T-helper 2 cell (primary cell): ENCODE results near the gene ADAMTS9.
A peak's percentile ranks its signal among the peaks of the same experiment; 100 is the strongest.
"Not testable (repeated sequence)": the region's sequence is repeated elsewhere in the genome, so short reads cannot be mapped to it uniquely, and the experiment has no call there.

ENCODE experiments used
- DNase-seq, 5 experiments: peaks; one replicate each; pipeline versions ENCODE4 v3.0.0 to v3.0.0-alpha.2; 2012 to 2022

Gene ADAMTS9

GRCh38 chr3:64566859-64567258, 120.9 kb downstream of the ADAMTS9 start:
- no peak for DNase-seq

GRCh38 chr3:64563751-64564150, 124.0 kb downstream of the ADAMTS9 start:
- no peak for DNase-seq

GRCh38 chr3:64561868-64562267, 125.9 kb downstream of the ADAMTS9 start:
- DNase-seq: no peak

- no peak for DNase-seq
Observed at GRCh38 chr3:64561325-64561843, 126.4 kb downstream of the ADAMTS9 start.

GRCh38 chr3:64560791-64561190, 127.0 kb downstream of the ADAMTS9 start:
- DNase-seq: no peak

- DNase-seq: no peak
Observed at GRCh38 chr3:64559588-64559987, 128.2 kb downstream of the ADAMTS9 start.

- DNase-seq: no peak
Observed at GRCh38 chr3:64556046-64556445, 131.8 kb downstream of the ADAMTS9 start.

GRCh38 chr3:64555351-64555750, 132.4 kb downstream of the ADAMTS9 start:
- no peak for DNase-seq

- no peak for DNase-seq
Observed at GRCh38 chr3:64554096-64554920, 133.5 kb downstream of the ADAMTS9 start.

GRCh38 chr3:64552966-64553365, 134.8 kb downstream of the ADAMTS9 start:
- no peak for DNase-seq

- DNase-seq: no peak
Observed at GRCh38 chr3:64552160-64552559, 135.6 kb downstream of the ADAMTS9 start.

- no peak for DNase-seq
Observed at GRCh38 chr3:64551697-64552096, 136.1 kb downstream of the ADAMTS9 start.

GRCh38 chr3:64550745-64551144, 137.1 kb downstream of the ADAMTS9 start:
- no peak for DNase-seq

- no peak for DNase-seq
Observed at GRCh38 chr3:64549869-64550268, 137.9 kb downstream of the ADAMTS9 start.

- DNase-seq: no peak
Observed at GRCh38 chr3:64548200-64548889, 139.5 kb downstream of the ADAMTS9 start.

GRCh38 chr3:64546856-64547255, 140.9 kb downstream of the ADAMTS9 start:
- no peak for DNase-seq

GRCh38 chr3:64545239-64545638, 142.6 kb downstream of the ADAMTS9 start:
- DNase-seq: not testable (repeated sequence)

GRCh38 chr3:64541803-64542202, 146.0 kb downstream of the ADAMTS9 start:
- DNase-seq: no peak

- DNase-seq: no peak
Observed at GRCh38 chr3:64539451-64540196, 148.2 kb downstream of the ADAMTS9 start.

- no peak for DNase-seq
Observed at GRCh38 chr3:64536166-64536565, 151.6 kb downstream of the ADAMTS9 start.

GRCh38 chr3:64533617-64534317, 154.0 kb downstream of the ADAMTS9 start:
- DNase-seq: peak in 1 of 5 experiments; percentile 52

GRCh38 chr3:64530434-64531049, 157.3 kb downstream of the ADAMTS9 start:
- peak in 1 of 5 experiments; percentile 14 for DNase-seq
